ENCODE data around the gene IDI2.

DNA sequence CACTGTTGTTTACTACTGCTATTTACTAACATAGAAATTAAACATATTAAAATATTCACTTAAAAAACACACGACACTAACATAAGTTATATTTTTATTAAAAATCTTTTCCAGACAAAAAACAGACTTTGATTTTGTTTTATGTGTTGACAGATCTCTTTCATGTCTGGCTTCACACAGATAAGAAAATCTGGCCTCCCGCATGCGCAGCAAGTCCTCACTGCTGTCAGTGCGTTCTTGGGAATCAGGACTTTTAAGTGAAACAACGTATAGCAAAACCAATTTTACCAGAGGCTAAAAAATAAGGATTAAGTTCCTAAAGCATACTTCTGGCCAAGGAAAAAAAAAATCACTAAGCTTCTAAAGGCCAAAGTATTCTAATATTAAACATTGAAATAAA, 24.5 kb upstream of the IDI2 start:
- TF ChIP-seq, protein P1, sequence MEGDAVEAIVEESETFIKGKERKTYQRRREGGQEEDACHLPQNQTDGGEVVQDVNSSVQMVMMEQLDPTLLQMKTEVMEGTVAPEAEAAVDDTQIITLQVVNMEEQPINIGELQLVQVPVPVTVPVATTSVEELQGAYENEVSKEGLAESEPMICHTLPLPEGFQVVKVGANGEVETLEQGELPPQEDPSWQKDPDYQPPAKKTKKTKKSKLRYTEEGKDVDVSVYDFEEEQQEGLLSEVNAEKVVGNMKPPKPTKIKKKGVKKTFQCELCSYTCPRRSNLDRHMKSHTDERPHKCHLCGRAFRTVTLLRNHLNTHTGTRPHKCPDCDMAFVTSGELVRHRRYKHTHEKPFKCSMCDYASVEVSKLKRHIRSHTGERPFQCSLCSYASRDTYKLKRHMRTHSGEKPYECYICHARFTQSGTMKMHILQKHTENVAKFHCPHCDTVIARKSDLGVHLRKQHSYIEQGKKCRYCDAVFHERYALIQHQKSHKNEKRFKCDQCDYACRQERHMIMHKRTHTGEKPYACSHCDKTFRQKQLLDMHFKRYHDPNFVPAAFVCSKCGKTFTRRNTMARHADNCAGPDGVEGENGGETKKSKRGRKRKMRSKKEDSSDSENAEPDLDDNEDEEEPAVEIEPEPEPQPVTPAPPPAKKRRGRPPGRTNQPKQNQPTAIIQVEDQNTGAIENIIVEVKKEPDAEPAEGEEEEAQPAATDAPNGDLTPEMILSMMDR (CRISPR knock-in tag; IDR thresholded peaks at IDR 0.05), result no peak
- TF ChIP-seq, protein P2, sequence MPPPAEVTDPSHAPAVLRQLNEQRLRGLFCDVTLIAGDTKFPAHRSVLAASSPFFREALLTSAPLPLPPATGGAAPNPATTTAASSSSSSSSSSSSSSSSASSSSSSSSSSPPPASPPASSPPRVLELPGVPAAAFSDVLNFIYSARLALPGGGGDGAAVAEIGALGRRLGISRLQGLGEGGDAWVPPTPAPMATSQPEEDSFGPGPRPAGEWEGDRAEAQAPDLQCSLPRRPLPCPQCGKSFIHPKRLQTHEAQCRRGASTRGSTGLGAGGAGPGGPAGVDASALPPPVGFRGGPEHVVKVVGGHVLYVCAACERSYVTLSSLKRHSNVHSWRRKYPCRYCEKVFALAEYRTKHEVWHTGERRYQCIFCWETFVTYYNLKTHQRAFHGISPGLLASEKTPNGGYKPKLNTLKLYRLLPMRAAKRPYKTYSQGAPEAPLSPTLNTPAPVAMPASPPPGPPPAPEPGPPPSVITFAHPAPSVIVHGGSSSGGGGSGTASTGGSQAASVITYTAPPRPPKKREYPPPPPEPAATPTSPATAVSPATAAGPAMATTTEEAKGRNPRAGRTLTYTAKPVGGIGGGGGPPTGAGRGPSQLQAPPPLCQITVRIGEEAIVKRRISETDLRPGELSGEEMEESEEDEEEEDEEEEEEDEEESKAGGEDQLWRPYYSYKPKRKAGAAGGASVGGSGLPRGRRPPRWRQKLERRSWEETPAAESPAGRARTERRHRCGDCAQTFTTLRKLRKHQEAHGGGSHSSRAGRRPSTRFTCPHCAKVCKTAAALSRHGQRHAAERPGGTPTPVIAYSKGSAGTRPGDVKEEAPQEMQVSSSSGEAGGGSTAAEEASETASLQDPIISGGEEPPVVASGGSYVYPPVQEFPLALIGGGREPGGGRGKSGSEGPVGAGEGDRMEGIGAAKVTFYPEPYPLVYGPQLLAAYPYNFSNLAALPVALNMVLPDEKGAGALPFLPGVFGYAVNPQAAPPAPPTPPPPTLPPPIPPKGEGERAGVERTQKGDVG (CRISPR knock-in tag; IDR thresholded peaks at IDR 0.05; ENCODE audit: borderline replicate concordance), result no peak
- no peak for TF ChIP-seq HDAC6 (IDR thresholded peaks at IDR 0.05; ENCODE audit: low read depth, low read length)
- TF ChIP-seq PHF8 (CRISPR knock-in tag; IDR thresholded peaks at IDR 0.05), result no peak
- TF ChIP-seq ZSCAN30 (CRISPR knock-in tag; IDR thresholded peaks at IDR 0.05), result no peak
- TF ChIP-seq TOPORS (CRISPR knock-in tag; IDR thresholded peaks at IDR 0.05), result no peak
- TF ChIP-seq, protein P3, sequence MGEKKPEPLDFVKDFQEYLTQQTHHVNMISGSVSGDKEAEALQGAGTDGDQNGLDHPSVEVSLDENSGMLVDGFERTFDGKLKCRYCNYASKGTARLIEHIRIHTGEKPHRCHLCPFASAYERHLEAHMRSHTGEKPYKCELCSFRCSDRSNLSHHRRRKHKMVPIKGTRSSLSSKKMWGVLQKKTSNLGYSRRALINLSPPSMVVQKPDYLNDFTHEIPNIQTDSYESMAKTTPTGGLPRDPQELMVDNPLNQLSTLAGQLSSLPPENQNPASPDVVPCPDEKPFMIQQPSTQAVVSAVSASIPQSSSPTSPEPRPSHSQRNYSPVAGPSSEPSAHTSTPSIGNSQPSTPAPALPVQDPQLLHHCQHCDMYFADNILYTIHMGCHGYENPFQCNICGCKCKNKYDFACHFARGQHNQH (CRISPR knock-in tag; IDR thresholded peaks at IDR 0.05), result no peak
- TF ChIP-seq, protein P4, sequence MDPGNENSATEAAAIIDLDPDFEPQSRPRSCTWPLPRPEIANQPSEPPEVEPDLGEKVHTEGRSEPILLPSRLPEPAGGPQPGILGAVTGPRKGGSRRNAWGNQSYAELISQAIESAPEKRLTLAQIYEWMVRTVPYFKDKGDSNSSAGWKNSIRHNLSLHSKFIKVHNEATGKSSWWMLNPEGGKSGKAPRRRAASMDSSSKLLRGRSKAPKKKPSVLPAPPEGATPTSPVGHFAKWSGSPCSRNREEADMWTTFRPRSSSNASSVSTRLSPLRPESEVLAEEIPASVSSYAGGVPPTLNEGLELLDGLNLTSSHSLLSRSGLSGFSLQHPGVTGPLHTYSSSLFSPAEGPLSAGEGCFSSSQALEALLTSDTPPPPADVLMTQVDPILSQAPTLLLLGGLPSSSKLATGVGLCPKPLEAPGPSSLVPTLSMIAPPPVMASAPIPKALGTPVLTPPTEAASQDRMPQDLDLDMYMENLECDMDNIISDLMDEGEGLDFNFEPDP (CRISPR knock-in tag; conservative IDR thresholded peaks at IDR 0.05), result no peak
- TF ChIP-seq, protein P5, sequence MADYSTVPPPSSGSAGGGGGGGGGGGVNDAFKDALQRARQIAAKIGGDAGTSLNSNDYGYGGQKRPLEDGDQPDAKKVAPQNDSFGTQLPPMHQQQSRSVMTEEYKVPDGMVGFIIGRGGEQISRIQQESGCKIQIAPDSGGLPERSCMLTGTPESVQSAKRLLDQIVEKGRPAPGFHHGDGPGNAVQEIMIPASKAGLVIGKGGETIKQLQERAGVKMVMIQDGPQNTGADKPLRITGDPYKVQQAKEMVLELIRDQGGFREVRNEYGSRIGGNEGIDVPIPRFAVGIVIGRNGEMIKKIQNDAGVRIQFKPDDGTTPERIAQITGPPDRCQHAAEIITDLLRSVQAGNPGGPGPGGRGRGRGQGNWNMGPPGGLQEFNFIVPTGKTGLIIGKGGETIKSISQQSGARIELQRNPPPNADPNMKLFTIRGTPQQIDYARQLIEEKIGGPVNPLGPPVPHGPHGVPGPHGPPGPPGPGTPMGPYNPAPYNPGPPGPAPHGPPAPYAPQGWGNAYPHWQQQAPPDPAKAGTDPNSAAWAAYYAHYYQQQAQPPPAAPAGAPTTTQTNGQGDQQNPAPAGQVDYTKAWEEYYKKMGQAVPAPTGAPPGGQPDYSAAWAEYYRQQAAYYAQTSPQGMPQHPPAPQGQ (CRISPR knock-in tag; IDR thresholded peaks at IDR 0.05; ENCODE audit: borderline replicate concordance), result no peak
- no peak for TF ChIP-seq ZNF274 (CRISPR knock-in tag; IDR thresholded peaks at IDR 0.05)
- no peak for TF ChIP-seq SP5 (CRISPR knock-in tag; IDR thresholded peaks at IDR 0.05; ENCODE audit: borderline replicate concordance, low read depth)
- TF ChIP-seq, protein P6, sequence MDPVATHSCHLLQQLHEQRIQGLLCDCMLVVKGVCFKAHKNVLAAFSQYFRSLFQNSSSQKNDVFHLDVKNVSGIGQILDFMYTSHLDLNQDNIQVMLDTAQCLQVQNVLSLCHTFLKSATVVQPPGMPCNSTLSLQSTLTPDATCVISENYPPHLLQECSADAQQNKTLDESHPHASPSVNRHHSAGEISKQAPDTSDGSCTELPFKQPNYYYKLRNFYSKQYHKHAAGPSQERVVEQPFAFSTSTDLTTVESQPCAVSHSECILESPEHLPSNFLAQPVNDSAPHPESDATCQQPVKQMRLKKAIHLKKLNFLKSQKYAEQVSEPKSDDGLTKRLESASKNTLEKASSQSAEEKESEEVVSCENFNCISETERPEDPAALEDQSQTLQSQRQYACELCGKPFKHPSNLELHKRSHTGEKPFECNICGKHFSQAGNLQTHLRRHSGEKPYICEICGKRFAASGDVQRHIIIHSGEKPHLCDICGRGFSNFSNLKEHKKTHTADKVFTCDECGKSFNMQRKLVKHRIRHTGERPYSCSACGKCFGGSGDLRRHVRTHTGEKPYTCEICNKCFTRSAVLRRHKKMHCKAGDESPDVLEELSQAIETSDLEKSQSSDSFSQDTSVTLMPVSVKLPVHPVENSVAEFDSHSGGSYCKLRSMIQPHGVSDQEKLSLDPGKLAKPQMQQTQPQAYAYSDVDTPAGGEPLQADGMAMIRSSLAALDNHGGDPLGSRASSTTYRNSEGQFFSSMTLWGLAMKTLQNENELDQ (CRISPR knock-in tag; IDR thresholded peaks at IDR 0.05; ENCODE audit: borderline replicate concordance), result no peak
- TF ChIP-seq ZNF670 (CRISPR knock-in tag; IDR thresholded peaks at IDR 0.05; ENCODE audit: borderline replicate concordance), result no peak
- no peak for TF ChIP-seq FOXC1 (CRISPR knock-in tag; IDR thresholded peaks at IDR 0.05; ENCODE audit: borderline replicate concordance)
